Fibroblast of lung (primary cell): ENCODE data around the gene SLC6A8. TPM values are rescaled to one million over a fixed set of nuclear protein-coding genes. Genes with fewer than 3 reads are reported as not detected.

Experiments used
- DNase-seq, 2 donors: peaks; one replicate each; pipeline versions ENCODE4 v3.0.0 to v3.0.0-alpha.2; 2010; ENCODE audit warnings: low read depth in 2 of 2
- H2AFZ ChIP-seq: 2 replicates; pipeline ENCODE4 v1.5.1; 2012; ENCODE audit warnings: low read length, control low read depth, inconsistent platforms
- H3K27ac ChIP-seq: 2 replicates; pipeline ENCODE4 v1.5.1; 2011; ENCODE audit warnings: low read length, control low read depth; ENCODE audit not compliant: insufficient read depth
- H3K27me3 ChIP-seq: 2 replicates; pipeline ENCODE4 v1.5.1; 2011; ENCODE audit warnings: mild to moderate bottlenecking, low read length; ENCODE audit not compliant: control insufficient read depth, insufficient read depth
- H3K36me3 ChIP-seq: 2 replicates; pipeline ENCODE4 v1.5.1; 2011; ENCODE audit warnings: low read length; ENCODE audit not compliant: control insufficient read depth, insufficient read depth
- H3K4me1 ChIP-seq: 2 replicates; pipeline ENCODE4 v1.5.1; 2011; ENCODE audit warnings: low read length; ENCODE audit not compliant: control insufficient read depth, insufficient read depth; ENCODE audit errors: extremely low read depth
- H3K4me2 ChIP-seq: 2 replicates; pipeline ENCODE4 v1.5.1; 2011; ENCODE audit warnings: low read length, control low read depth; ENCODE audit not compliant: insufficient read depth; ENCODE audit errors: extremely low read depth
- H3K4me3 ChIP-seq, 4 experiments: fragments of 200-600 bp in 1 of 4; sonication (generic) in 1 of 4; replicated peaks in 1 of 4; 2 replicates each; pipeline ENCODE4 v1.5.1; 2011 to 2016; ENCODE audit warnings: low read length in 4 of 4, low read depth in 3 of 4, mild to moderate bottlenecking in 3 of 4, control low read depth in 2 of 4, inconsistent platforms in 1 of 4, mixed read lengths in 1 of 4; ENCODE audit not compliant: insufficient read depth in 1 of 4; ENCODE audit errors: control extremely low read depth in 1 of 4
- H3K79me2 ChIP-seq: 2 replicates; pipeline ENCODE4 v1.5.1; 2012; ENCODE audit warnings: mild to moderate bottlenecking, low read length, inconsistent platforms; ENCODE audit not compliant: control insufficient read depth, insufficient read depth
- H3K9ac ChIP-seq: 2 replicates; pipeline ENCODE4 v1.5.1; 2011; ENCODE audit warnings: mild to moderate bottlenecking, low read length, control low read depth; ENCODE audit not compliant: insufficient read depth
- H3K9me3 ChIP-seq: 2 replicates; pipeline ENCODE4 v1.5.1; 2012; ENCODE audit warnings: low read depth, low read length; ENCODE audit not compliant: control insufficient read depth, insufficient read depth
- H4K20me1 ChIP-seq: 2 replicates; pipeline ENCODE4 v1.5.1; 2011; ENCODE audit warnings: low read length; ENCODE audit not compliant: control insufficient read depth, insufficient read depth; ENCODE audit errors: extremely low read depth
- EZH2 ChIP-seq: IDR thresholded peaks from 2 replicates; pipeline ENCODE4 v1.5.1; 2012; ENCODE audit warnings: low read length, control low read depth, mild to moderate bottlenecking; ENCODE audit errors: missing control alignments
- polyA plus RNA-seq, 2 donors: library from polyadenylated mRNA; depleted of rRNA in 1 of 2; stranded (reverse) in 1 of 2; unstranded in 1 of 2; fragments of >200 nt; gene quantifications; 2 replicates each; pipeline ENCODE4 v1.2.1, GENCODE V29; 2011 to 2012; ENCODE audit warnings: missing spikeins in 1 of 2
- total RNA-seq: library from RNA; depleted of rRNA; stranded (reverse); fragments of >200 nt; gene quantifications from 2 replicates; pipeline ENCODE4 v1.2.1, GENCODE V29; 2014
- TF ChIP-seq, protein P1 (sequence below), 2 donors: IDR thresholded peaks in 1 of 2; conservative IDR thresholded peaks in 1 of 2; 1 replicate in 1 of 2; 2 replicates in 1 of 2; pipeline ENCODE4 v1.5.1; 2011 to 2012; ENCODE audit warnings: low read length in 2 of 2, control low read depth in 1 of 2, inconsistent platforms in 1 of 2, low read depth in 1 of 2, mild to moderate bottlenecking in 1 of 2

Gene SLC6A8
- total and polyA plus RNA-seq, 2 donors (not counting 1 experiment from before 2014, with no cell fraction given), result 7.7 to 11.1 TPM

DNA sequence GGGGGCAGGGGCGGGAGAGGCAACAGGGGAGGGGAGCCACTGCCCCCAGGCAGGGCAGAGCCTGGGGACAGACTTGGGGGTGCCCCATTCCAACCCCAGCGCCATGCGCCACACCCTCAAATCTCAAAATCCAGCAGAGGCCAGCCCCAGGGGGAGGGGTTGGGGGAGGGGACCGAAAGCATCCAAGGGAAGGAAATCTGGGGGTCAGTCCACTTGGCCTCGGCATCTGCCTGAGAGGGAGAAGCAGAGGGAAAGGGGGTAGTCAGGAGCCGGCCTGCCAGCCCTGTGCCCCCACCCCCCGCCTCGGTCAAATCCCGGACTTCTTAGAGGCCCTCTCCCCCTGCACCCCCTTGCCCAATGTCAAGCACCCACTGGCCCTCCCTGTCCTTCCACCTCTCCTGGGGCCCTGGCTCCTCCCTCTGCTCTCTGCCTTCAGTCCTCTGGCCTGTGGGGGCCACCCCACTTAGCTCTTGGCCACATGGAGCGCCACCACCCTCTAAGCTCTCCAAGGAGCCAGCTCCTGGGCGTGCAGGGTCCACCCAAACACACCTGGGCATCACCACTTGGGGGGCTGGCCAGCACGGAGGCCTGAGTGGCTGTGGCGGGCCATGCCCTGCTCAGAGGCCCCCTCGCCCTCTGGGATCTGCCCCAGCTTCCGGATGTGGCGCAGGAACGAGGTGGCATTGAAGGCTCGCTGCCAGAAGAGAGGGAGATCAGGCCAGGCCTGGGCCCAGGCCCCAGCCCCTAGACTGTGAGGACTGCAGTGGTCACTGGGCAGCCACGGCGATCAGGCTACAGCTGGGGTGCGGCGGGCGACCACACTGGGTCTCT is 17.6 kb upstream of the SLC6A8 start:
- no peaks in the 10 kb centered on the region for H3K27me3 ChIP-seq
- no peaks in the 10 kb centered on the region for H3K9me3 ChIP-seq
- H3K4me3 ChIP-seq, result no peak overlapping the region
- no peak for TF ChIP-seq EZH2
- TF ChIP-seq, protein P1, sequence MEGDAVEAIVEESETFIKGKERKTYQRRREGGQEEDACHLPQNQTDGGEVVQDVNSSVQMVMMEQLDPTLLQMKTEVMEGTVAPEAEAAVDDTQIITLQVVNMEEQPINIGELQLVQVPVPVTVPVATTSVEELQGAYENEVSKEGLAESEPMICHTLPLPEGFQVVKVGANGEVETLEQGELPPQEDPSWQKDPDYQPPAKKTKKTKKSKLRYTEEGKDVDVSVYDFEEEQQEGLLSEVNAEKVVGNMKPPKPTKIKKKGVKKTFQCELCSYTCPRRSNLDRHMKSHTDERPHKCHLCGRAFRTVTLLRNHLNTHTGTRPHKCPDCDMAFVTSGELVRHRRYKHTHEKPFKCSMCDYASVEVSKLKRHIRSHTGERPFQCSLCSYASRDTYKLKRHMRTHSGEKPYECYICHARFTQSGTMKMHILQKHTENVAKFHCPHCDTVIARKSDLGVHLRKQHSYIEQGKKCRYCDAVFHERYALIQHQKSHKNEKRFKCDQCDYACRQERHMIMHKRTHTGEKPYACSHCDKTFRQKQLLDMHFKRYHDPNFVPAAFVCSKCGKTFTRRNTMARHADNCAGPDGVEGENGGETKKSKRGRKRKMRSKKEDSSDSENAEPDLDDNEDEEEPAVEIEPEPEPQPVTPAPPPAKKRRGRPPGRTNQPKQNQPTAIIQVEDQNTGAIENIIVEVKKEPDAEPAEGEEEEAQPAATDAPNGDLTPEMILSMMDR (conservative IDR thresholded peaks at IDR 0.05 in 1 of 2, IDR thresholded peaks at IDR 0.05 in 1 of 2; ENCODE audit: low read depth in 1 of 2, low read length in 2 of 2), result no peak
- no peaks in the 10 kb centered on the region for H3K36me3 ChIP-seq
- H4K20me1 ChIP-seq, result no peaks in the 10 kb centered on the region
- H2AFZ ChIP-seq, result no peak overlapping the region
- H3K79me2 ChIP-seq, result no peaks in the 10 kb centered on the region
- no peak overlapping the region for H3K4me2 ChIP-seq
- no peaks in the 10 kb centered on the region for H3K4me1 ChIP-seq
- no peak for DNase-seq
- no peak overlapping the region for H3K9ac ChIP-seq
- no peak overlapping the region for H3K27ac ChIP-seq

DNA sequence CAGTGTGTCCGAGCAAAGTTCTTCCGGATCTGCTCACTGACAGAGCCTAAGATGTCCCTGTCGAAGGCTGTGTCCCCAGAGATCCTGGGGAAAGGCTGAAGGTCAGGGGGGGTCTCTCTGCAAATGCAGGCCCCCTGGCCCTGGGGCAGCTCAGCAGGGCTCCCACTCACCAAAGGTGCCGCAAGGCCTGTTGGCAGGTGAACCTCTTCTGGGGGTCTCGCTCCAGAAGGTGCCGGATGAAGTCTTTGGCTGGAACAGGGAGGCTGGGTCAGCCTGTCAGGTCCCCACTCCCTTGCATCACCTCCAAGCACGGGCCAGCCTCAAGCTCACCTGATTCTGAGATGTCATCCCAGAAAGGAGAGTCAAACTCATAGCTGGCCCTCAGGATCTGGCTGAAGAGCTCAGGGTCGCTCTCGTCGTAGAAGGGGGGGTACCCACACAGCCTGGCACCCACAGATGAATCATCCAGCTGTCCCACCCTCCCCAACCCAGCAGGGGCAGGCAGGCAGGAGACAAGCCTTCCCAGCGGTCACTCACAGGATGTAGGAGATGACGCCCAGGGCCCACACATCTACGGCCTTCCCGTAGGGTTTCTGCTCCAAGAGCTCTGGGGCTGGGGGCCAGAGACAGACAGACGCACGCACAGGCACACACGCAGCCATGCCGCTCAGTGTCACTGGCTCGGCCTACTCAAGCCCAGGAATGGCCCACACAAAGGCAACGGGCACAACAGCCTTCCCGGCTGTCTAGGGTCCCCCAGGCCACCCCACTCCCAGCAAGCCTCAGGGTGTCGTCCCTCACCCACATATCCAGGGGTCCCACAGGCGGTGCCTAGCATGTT is 16.8 kb upstream of the SLC6A8 start:
- Histone ChIP-seq H3K27ac (no peak overlapping the region), H4K20me1 (no peaks in the 10 kb centered on the region), H3K9ac (no peak overlapping the region), H3K4me1 (no peaks in the 10 kb centered on the region), H2AFZ (no peak overlapping the region), H3K9me3 (no peaks in the 10 kb centered on the region), H3K4me3 (no peak overlapping the region), H3K79me2 (no peaks in the 10 kb centered on the region), H3K27me3 (no peaks in the 10 kb centered on the region), H3K36me3 (no peaks in the 10 kb centered on the region), H3K4me2 (no peak overlapping the region)
- DNase-seq, result no peak
- TF ChIP-seq, protein P1 (conservative IDR thresholded peaks at IDR 0.05 in 1 of 2, IDR thresholded peaks at IDR 0.05 in 1 of 2; ENCODE audit: low read depth in 1 of 2, low read length in 2 of 2), result no peak
- TF ChIP-seq EZH2, result no peak
